Measurements from ENCODE around the gene HECW1.

DNA sequence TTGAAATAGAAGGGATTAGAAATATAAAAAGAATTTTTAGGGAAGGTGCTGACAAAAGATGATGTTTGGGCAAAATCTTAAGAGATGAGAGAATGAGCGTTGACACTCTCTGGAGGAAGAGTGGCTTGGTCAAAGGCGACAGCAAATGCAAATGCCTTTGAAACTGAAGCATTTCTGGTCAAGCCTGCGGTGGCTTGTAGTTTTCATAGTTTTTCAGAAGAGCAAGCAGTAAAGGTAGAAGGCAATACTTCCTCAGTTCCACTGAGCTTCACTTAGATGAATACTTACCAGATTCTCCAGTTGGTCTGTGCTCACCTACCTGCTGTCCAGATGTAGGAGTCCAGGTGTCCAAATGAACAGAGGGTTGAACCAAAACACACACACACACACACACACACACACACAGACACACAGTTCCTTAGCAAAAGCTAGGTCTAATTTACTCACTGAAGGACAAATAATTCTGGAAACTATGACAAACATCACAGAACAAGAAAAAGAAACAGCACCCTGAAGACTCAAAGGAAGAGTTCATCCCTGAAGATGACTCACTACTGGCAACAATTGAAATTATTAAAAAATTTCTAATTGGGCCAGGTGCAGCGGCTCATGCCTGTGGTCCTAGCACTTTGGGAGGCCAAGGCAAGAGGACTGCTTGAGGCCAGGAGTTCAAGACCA is 458.4 kb downstream of the HECW1 start:
- TF ChIP-seq NFRKB (IDR thresholded peaks at IDR 0.05): no peak
- TF ChIP-seq, protein P1, sequence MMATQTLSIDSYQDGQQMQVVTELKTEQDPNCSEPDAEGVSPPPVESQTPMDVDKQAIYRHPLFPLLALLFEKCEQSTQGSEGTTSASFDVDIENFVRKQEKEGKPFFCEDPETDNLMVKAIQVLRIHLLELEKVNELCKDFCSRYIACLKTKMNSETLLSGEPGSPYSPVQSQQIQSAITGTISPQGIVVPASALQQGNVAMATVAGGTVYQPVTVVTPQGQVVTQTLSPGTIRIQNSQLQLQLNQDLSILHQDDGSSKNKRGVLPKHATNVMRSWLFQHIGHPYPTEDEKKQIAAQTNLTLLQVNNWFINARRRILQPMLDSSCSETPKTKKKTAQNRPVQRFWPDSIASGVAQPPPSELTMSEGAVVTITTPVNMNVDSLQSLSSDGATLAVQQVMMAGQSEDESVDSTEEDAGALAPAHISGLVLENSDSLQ (IDR thresholded peaks at IDR 0.05): no peak
- TF ChIP-seq HDGF (IDR thresholded peaks at IDR 0.05; ENCODE audit: borderline replicate concordance): no peak
- TF ChIP-seq BHLHE40 (IDR thresholded peaks at IDR 0.05; ENCODE audit: borderline replicate concordance): no peak
- no peak for TF ChIP-seq ARNT (IDR thresholded peaks at IDR 0.05)
- TF ChIP-seq SP1 (IDR thresholded peaks at IDR 0.05): no peak
- no peak for TF ChIP-seq FOXM1 (IDR thresholded peaks at IDR 0.05; ENCODE audit: borderline replicate concordance)
- no peak for TF ChIP-seq SUZ12 (IDR thresholded peaks at IDR 0.05)
- TF ChIP-seq L3MBTL2 (conservative IDR thresholded peaks at IDR 0.05): no peak
- no peak for TF ChIP-seq FOXK2 (IDR thresholded peaks at IDR 0.05)

Measured in HEK293T (cell line).